ENCODE data around the gene PER3.

Gene PER3

DNA sequence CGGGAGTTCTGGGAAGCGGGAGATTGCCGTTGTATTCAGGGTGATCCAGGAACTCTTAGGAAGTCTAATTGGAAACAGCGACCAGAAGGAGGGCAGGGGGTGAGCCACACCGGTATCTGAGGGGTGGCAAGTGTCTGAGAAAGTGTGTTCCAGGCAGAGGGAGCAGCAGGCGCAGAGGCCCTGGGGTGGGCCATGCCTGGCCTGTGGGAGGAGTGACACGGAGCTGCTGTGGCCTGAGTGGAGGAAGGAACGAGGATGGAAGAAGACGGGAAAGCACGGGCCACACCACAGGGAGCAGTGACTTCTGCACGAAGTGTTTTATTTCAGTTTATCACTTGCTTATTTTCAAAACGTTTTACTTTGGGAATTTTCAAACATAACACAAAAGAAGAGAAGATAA is 11.3 kb downstream of the PER3 start:
- TF ChIP-seq REST (IDR thresholded peaks at IDR 0.05; ENCODE audit: insufficient read depth in 1 of 2, low read depth in 2 of 2, low read length in 2 of 2), result no peak
- no peak for TF ChIP-seq POLR2AphosphoS5 (IDR thresholded peaks at IDR 0.05; ENCODE audit: low read depth, low read length)
- no peak for TF ChIP-seq SIN3A (IDR thresholded peaks at IDR 0.05; ENCODE audit: borderline replicate concordance, insufficient read depth, low read length)
- no peak for TF ChIP-seq TAF1 (IDR thresholded peaks at IDR 0.05; ENCODE audit: borderline replicate concordance, insufficient read depth, low read length)
- no peak for TF ChIP-seq FOXP2 (optimal IDR thresholded peaks at IDR 0.05; ENCODE audit: borderline replicate concordance, extremely low read depth, extremely low read length, insufficient read depth)

DNA sequence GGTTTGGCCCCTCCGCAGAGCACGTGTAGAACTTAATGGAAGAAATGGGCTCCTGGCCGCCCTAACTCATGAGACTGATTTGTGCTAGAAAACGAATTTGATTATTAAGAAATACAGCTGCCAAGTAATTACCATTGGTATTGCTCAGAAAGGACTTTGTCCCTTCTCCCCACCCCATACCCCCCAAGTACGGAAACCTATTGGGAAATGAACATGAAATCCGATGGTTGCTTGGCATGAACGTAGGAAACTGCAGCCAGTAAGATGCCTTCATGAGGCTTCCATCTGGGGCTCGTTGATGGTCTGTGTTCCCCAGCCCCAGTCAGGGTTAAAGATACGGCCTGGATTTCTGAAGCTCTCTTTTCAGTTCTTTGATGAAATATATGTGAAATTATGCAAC is 21.4 kb downstream of the PER3 start:
- no peak for TF ChIP-seq REST (IDR thresholded peaks at IDR 0.05; ENCODE audit: insufficient read depth in 1 of 2, low read depth in 2 of 2, low read length in 2 of 2)
- TF ChIP-seq FOXP2 (optimal IDR thresholded peaks at IDR 0.05; ENCODE audit: borderline replicate concordance, extremely low read depth, extremely low read length, insufficient read depth), result no peak
- no peak for TF ChIP-seq SIN3A (IDR thresholded peaks at IDR 0.05; ENCODE audit: borderline replicate concordance, insufficient read depth, low read length)
- TF ChIP-seq TAF1 (IDR thresholded peaks at IDR 0.05; ENCODE audit: borderline replicate concordance, insufficient read depth, low read length), result no peak
- TF ChIP-seq POLR2AphosphoS5 (IDR thresholded peaks at IDR 0.05; ENCODE audit: low read depth, low read length), result no peak

DNA sequence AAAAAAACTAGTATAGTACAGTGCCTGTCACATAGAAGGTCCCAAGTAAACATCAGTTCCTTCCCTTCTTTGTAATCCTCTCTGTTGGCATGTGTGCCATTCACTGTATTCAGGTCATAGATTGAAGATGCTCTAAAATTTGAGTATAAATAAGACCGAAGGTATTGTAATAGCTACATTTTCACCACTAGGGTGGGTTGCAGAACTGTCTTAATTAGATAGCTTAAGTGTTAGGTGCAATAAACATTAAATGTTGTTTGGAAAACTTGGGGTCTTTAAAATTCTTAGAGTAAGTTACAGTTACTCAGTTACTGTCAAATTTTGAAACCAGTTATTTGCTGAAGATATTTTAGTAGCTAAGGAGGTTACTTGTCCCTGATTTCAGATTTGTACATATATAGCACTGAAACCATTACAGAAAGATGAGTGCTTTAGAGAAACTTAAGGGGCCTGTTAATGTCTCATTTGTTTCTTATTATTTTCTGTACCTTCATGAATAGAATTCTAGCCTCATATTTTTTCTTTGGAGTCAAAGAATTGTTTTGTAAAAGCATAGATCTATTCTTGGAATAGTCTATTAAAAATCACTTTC is 24.3 kb downstream of the PER3 start:
- TF ChIP-seq REST (IDR thresholded peaks at IDR 0.05; ENCODE audit: insufficient read depth in 1 of 2, low read depth in 2 of 2, low read length in 2 of 2), result no peak
- no peak for TF ChIP-seq TAF1 (IDR thresholded peaks at IDR 0.05; ENCODE audit: borderline replicate concordance, insufficient read depth, low read length)
- no peak for TF ChIP-seq POLR2AphosphoS5 (IDR thresholded peaks at IDR 0.05; ENCODE audit: low read depth, low read length)
- no peak for TF ChIP-seq FOXP2 (optimal IDR thresholded peaks at IDR 0.05; ENCODE audit: borderline replicate concordance, extremely low read depth, extremely low read length, insufficient read depth)
- TF ChIP-seq SIN3A (IDR thresholded peaks at IDR 0.05; ENCODE audit: borderline replicate concordance, insufficient read depth, low read length), result no peak

- TF ChIP-seq TAF1 (IDR thresholded peaks at IDR 0.05; ENCODE audit: borderline replicate concordance, insufficient read depth, low read length), result no peak
- no peak for TF ChIP-seq POLR2AphosphoS5 (IDR thresholded peaks at IDR 0.05; ENCODE audit: low read depth, low read length)
- no peak for TF ChIP-seq SIN3A (IDR thresholded peaks at IDR 0.05; ENCODE audit: borderline replicate concordance, insufficient read depth, low read length)
Observed at GRCh38 chr1:7809742-7810141, 25.7 kb downstream of the PER3 start.

- TF ChIP-seq TAF1 (IDR thresholded peaks at IDR 0.05; ENCODE audit: borderline replicate concordance, insufficient read depth, low read length) (no peak), SIN3A (IDR thresholded peaks at IDR 0.05; ENCODE audit: borderline replicate concordance, insufficient read depth, low read length) (no peak), REST (IDR thresholded peaks at IDR 0.05; ENCODE audit: insufficient read depth in 1 of 2, low read depth in 2 of 2, low read length in 2 of 2) (no peak), FOXP2 (optimal IDR thresholded peaks at IDR 0.05; ENCODE audit: borderline replicate concordance, extremely low read depth, extremely low read length, insufficient read depth) (no peak), POLR2AphosphoS5 (IDR thresholded peaks at IDR 0.05; ENCODE audit: low read depth, low read length) (no peak)
Observed at GRCh38 chr1:7810395-7810794, 26.3 kb downstream of the PER3 start.
